ENCODE measurements around the gene LRRC56.

DNA sequence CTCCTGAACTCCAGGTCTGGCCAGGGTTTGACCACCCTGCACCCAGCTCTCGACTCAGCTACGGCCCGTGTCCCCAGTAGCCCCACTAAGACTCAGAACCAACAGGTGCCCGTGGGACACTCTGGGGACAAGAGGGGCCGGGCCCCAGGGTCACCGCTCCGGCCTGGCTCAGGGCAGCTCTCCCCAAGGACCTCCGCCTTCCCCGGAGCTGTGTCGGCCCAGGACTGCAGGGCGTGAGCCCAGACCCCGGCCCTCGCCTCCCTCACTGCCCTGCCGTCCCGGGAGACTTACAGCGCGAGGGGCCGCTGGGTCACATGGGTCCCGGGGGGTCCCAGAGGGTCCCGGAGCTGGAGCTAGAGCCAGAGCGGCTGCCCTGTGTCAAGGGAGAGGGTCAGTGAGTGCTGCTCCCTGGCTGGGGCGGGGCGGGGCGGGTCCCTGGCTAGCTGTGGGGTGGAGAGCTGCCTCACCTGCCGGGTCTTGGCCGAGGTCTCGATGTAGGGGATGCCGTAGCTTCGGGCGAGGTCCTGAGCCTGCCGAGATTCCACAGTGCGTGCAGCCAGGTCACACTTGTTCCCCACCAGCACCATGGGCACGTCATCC lies 4.2 kb upstream of the LRRC56 start:
- TF ChIP-seq EZH2 (IDR thresholded peaks at IDR 0.05; ENCODE audit: low read length): no peak
- TF ChIP-seq, protein P1, sequence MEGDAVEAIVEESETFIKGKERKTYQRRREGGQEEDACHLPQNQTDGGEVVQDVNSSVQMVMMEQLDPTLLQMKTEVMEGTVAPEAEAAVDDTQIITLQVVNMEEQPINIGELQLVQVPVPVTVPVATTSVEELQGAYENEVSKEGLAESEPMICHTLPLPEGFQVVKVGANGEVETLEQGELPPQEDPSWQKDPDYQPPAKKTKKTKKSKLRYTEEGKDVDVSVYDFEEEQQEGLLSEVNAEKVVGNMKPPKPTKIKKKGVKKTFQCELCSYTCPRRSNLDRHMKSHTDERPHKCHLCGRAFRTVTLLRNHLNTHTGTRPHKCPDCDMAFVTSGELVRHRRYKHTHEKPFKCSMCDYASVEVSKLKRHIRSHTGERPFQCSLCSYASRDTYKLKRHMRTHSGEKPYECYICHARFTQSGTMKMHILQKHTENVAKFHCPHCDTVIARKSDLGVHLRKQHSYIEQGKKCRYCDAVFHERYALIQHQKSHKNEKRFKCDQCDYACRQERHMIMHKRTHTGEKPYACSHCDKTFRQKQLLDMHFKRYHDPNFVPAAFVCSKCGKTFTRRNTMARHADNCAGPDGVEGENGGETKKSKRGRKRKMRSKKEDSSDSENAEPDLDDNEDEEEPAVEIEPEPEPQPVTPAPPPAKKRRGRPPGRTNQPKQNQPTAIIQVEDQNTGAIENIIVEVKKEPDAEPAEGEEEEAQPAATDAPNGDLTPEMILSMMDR (optimal IDR thresholded peaks at IDR 0.05 in 1 of 3, IDR thresholded peaks at IDR 0.05 in 1 of 3, conservative IDR thresholded peaks at IDR 0.05 in 1 of 3; ENCODE audit: extremely low read depth in 1 of 3, insufficient read depth in 2 of 3, low read length in 3 of 3): no peak
